ENCODE data around the gene SELENOM.
"Not testable (repeated sequence)": the region's sequence is repeated elsewhere in the genome, so short reads cannot be mapped to it uniquely, and the experiment has no call there.

Gene SELENOM

DNA sequence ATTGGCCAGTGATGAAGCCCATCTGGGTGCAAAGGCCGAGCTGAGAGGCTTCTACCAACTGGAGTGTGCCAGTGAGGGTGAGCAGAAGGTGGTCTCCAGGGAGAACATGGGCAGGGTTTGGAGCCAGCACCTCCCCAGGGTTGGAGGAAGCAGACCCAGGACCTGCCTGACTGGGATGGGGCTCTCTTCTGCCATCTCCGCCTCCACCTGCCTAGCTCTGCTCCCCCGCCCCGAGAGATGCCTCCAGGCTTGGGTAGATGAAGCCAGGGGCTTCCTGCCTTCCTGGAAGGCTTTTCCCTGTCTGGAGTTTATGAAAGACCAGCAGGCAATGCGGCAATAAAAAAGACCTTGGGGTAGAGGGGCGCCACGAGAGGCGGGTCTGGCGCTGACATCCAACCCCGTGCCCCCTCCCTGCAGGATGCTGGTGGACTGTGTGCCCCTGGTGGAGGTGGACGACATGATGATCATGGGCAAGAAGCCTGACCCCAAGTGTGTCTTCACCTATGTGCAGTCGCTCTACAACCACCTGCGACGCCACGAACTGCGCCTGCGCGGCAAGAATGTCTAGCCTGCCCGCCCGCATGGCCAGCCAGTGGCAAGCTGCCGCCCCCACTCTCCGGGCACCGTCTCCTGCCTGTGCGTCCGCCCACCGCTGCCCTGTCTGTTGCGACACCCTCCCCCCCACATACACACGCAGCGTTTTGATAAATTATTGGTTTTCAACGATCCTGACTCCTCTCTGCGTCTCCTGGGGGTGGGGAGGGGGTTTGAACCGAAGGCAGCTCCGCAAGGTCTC, 3.3 kb downstream of the SELENOM start:
- no peak for DNase-seq

DNA sequence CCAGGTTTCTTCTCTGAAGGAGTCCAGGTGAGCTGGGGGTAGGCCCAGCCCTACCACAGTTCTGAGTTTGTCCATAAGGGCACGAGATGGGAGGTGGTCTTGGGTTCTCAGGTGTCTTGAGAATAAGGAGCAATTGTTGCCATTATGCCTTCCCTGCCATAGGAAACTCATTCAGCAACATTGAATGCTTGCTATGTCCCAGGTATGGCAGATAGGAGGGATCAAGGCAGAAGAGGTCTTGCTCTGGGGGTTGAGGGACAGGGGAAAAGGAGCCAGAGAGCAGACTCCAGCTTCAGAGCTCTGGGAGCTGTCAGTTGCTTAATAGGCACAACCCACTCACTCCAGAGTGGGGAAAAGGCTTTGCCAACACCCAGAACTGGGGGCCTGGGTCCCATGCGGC, 4.3 kb downstream of the SELENOM start:
- DNase-seq, result no peak

DNA sequence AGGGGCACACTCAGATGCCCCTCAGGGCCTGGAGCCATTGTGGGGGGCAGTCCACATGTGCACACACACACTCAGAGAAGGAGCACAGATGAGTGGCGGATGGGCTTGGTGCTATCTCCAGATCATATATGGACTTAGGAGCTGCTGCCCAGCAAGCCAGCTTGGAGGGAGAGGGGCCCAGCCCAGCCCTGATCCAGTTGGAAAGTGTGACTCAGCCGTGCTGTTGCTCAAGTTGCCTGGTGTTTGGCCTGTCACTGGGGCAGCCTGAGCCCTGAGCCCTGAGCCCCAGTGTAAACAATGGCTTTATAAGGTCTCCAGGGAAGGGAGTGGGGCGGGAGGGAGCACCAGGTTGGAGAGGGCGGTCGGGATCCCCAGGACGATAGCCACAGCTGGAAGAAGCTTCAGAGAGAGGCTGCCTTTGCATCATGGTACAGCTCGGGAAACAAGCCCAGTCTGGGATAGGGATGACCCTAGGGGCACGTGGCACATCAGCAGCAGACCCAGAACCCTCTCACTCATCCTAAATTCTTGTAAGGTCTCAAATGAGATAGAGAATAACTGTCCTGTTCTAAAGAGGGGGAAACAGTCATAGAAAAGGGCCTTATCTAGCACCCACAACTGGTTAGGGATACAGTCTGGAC, 4.8 kb downstream of the SELENOM start:
- DNase-seq, result no peak

DNA sequence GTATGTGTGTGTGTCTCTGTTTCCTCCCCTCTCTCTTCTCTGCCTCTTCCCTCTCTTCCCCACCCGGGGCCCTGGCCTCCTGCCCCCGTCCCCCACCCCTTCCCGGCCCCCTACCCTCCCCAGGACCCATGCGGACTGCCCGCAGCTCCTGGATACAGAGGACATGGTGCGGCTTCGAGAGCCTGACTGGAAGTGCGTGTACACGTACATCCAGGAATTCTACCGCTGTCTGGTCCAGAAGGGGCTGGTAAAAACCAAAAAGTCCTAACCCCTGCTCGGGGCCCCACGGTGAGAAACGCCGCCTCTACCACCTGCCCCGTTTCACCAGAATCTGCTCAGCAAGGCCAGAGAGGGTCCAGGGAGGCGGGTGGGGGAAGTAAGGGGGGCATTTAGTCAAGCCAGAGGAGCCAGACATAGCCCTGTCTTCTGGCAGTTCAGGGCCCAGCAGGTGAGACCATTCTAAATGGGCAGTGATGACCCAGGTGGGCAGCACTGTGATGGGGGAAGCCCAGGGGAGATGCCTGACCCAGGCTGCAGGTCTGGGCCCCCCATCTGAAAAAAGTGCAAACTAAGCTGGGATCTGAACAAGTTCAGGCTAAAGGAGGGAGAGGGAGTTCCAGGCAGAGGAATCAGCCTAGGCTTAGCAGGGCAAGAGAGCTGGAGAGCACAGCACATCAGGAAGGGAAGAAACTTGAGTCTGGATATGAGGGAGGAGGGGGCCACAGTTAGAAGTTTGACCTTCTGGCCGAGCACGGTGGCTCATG, 6.4 kb downstream of the SELENOM start:
- DNase-seq, result no peak

DNA sequence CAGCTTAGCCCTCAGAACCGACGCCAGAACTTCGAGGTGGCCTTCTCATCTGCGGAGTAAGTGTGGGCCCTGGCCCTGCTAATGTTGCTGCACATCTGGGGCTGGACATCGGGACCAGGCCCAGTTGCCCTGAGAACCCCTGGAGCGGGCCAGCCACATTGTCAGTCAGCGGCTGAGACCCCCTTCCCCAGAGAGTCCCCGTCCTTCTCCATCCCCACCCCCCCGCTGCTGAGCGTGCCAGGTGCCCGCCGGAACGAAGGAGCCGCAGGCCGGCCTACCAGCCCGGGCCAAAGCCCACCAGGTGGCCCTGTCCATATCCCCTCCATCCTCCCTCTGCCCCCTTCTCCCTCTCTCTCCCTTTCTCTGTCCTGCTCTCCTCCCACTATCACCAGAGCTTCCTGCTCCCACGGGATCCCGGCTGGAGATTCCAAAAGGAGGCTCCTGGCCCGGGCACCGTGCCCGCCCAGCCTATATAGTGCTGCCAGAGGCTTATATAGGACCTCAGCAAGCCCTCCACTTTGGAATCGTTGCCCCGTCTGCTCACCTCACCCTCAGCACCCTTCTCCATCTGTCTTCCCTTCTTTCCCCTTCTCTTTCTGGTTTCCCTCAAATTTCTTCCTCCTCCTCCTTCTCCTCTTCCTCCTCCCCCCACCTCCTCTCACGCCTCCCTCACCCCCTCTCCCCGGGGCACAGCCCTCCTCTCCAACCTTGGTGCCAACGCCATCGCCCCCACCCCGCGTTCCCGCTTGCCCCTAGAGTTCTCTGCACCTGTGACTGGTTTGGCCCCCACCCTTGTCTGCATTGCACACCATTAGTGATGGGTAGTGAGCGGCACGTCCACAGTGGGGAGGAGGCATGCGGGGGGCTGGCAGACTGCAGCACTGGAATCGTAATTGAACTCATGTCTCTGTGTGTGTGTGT, 7.3 kb downstream of the SELENOM start:
- DNase-seq, result no peak

DNA sequence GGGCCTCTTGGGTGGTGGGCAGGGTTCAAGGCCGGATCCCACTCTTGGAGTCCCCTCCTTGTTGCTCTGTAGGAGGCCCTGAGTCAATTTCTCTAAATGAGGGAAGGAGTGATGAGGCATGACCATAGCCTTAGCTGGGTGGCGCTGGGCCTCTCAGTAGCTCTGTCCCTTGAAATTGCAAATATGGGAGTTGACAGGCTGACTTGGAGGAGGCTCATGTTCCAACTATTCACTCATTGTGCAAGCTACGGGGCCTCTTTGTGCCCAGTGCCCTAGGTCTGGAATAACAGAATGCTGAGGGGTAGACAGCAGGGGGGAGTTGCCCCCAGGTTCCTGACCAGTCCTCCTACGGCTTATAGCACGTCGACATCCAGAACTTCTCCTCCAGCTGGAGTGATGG, 8.0 kb downstream of the SELENOM start:
- no peak for DNase-seq

DNA sequence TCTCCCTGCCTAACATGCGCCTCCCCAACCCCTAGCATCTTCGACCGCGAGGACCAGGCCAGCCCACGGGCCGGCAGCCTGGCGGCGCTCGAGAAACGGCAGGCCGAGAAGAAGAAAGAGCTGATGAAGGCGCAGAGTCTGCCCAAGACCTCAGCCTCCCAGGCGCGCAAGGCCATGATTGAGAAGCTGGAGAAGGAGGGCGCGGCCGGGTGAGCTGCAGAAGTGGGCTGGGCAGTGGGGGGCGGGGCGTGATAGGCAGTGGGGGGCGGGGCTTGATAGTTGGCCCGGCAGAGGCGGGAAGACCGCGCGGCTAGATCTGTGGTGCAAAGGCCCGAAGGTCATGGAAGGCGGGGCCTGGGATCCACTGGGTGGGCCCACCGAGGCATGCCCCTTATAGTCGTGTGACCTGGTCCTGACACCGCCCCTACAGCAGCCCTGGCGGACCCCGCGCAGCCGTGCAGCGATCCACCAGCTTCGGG, 8.7 kb downstream of the SELENOM start:
- DNase-seq, result no peak

DNA sequence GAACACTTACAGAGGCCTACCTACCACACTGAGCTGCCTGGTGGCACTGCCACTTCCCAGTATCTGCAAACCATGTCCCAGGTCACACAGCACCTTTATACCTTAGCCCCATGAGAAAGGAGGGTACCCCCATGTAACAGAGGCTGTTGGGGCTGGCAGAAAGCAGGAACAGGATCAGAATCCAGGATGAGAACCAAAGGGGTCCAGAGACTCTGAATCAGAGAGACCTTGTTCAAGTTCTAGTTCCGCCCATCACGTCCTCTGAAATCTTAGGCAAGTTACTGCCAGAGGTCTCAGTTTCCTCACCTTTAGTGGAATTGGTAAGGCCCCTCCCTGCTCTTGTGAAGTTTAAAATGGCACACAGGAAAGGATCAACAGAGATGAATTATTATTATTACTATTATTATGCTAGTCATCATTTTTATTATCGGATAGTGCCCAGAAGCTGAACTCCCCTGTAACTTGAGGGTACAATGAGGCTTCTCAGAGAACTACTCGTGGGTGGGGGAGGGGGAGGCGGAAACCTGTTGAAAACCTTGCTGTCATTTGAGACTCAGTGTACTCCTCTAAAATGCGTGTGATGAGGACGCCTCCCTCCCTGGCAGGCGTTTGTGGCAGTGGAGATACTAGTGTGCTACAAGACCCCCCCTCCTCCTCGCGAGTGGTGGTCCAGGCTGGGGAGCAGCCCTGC, 9.3 kb downstream of the SELENOM start:
- no peak for DNase-seq

DNA sequence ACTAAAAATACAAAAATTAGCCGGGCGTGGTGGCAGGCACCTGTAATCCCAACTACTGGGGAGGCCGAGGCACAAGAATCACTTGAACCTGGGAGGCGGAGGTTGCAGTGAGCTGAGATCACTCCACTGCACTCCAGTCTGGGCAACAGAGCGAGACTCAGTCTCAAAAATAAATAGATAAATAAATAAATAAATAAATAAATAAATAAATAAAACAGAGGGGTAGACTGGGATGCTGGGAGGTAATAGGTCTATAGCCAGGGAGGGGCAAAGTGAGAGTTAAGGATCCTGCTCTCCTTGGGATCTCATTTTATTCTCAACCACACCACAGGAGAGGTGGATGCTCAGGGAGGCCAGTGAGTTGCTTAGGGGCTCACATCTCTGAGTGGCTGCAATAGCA, 9.8 kb downstream of the SELENOM start:
- not testable (repeated sequence) for DNase-seq

DNA sequence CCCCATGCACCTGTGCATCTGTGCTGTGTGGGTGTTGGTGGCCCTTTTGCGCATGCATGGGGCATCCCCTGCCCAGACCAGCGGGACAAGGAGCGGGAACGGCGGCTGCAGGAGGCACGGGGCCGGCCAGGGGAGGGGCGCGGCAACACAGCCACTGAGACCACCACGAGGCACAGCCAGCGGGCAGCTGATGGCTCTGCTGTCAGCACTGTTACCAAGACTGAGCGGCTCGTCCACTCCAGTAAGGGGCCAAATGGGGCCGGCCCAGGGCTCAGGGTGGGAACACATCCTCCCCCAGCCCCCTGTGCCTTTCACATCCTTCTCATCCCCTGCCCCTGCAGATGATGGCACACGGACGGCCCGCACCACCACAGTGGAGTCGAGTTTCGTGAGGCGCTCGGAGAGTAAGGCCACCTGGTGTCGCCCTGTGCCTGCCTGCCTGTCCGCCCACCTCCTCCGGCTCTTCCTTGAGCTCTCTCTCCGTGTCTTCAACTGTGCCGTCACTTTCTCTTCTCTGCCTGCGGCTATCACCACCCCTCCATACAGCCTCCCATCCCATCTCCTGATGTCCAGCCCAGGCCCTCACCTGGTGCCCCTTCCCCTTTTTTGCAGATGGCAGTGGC, 10.6 kb downstream of the SELENOM start:
- no peak for DNase-seq

DNA sequence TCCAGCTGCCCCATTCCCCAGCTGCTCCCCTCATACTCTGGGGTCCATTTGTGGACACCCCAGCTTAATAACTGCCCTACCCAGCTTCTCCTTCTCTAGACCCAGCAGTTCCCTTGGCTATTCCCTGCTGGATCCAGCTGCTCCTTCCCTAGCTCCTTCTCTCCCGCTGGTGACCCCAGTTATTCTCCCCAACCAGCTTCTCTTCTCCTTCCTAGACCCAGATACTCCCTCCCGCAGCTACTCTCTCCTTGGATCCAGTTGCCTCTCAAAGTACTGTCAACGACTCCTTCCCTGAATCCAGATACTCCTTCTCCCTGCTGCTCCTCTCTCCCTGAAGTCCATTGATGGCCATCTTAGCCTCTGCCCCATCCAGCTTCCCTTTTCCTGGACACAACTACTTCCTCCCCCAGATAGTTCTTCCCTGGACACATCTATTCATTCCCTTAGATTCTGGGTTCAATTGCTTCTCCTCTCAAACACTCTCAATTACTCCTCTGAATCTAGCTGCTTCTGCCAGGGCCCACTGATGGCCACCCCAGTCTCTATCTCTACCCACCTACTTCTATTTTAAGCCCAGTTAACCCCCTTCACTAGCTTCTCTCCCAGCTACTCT, 11.6 kb downstream of the SELENOM start:
- DNase-seq, result no peak

DNA sequence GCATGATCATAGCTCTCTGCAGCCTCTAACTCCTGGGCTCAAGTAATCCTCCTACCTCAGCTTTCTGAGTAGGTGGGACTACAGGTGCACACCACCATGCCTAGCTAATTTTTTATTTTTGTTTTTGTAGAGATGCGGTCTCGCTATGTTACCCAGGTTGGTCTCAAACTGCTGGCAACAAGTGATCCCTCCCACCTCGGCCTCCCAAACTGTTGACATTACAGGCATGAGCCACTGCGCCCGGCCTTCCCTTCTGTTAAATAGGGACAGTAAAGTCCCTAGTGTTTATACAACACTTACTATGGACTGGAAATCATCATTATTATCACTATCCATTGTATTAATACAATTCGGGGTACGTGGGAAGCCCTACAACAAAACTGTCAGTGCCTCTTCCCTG, 12.6 kb downstream of the SELENOM start:
- no peak for DNase-seq

DNA sequence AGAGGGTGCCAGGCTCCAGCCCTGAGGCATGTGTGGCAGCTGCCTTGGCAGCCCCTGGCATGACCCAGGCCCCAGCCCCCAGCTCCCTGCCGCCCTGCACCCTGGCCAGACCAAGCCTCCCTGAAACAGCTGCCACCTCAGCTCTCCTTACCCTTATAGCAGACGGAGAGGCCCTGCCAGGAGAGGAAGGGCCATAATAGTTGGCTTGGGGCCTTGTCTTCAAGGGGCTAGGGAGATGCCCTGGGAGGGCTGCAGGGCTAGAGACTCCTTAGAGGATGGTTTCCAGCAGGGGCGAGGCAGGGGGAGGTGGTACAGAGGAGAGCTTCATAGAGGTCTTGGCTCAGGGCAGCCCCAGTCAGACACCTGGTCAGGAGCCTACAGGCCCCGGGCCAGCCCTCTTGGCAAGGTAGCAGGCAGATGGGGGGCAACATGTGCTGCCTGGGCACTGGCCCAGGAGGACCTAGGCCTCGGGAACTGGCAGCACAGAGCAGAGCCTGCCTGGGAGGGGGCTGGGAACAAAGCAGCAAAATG, 13.3 kb downstream of the SELENOM start:
- no peak for DNase-seq

DNA sequence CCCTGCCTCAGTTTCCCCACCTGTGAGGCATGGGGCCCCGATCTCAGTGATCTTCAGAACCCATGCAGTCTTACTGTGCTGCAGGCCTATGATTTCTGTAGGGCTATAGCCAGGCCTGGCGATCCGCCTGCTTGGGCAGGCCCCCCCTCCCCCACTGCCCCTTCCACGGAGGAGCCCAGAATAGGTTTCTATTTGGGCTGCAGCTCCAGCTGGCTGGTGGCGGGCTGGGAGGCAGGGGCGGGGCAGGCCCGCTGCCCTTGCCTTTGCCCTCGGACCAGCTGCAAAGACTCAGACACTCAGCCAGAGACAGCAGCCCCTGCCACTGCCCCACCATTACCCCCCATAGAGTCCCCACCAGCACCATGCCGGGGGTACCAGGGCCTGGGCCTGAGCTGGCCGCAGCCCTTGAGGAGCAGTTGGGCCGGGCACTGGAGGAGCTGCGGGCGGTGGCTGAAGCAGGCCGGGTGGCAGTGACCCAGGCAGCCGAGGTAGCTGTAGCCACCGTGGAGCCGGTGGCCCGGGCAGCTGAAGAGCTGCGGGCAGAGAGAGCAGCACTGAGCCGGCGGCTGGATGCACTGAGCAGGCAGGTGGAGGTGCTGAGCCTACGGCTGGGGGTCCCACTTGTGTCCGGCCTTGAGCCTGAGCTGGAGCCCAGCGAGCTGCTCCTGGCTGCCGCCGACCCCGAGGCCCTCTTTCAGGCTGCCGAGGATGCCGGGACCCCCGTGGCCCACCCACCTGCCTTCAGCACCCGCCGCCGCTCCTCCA, 14.1 kb downstream of the SELENOM start:
- DNase-seq, result no peak

DNA sequence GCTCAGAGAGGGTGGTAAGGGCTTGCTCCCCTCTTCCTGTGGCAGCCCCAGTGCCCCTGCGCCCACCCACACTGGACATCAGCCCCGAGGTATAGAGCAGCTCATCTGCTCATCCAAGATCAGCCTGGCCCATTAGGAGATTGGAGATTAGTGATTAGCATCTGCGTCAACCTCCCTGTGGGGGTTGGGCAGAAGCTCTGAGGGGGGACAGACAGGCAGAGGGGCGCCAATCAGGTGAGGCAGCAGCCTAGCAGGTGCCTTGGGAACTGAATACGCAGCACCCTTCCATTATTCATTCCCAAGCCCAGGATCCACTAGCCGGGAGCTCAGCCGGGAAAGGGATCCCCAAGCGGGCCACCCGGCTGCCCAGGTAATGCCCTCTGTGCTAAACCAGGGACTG, 15.2 kb downstream of the SELENOM start:
- DNase-seq, result no peak

DNA sequence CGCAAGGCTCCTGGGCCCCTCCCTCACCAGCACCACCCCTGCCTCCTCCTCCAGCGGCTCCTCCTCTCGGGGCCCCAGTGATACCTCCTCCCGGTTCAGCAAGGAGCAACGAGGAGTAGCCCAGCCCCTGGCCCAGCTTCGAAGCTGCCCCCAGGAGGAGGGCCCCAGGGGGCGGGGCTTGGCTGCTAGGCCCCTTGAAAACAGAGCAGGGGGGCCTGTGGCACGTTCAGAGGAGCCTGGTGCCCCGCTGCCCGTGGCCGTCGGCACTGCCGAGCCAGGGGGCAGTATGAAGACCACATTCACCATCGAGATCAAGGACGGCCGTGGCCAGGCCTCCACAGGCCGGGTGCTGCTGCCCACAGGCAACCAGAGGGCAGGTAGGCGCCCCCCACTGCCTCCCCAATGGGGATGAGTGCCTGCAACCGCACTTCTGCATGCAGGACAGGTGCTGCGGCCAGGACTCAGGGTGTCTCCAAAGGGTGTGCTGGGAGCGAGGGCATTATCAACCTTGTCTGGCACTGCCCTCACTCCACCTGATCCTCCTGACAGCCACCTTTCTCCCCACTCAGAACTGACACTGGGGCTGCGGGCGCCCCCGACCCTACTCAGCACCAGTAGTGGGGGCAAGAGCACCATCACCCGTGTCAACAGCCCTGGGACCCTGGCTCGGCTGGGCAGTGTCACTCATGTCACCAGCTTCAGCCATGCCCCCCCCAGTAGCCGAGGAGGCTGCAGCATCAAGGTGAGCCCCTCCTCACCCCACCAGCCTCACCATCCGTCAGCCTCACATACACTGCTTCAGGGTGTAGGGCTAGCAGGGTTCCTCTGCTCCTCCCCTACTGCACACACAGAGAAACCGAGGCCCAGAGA, 16.0 kb downstream of the SELENOM start:
- no peak for DNase-seq

DNA sequence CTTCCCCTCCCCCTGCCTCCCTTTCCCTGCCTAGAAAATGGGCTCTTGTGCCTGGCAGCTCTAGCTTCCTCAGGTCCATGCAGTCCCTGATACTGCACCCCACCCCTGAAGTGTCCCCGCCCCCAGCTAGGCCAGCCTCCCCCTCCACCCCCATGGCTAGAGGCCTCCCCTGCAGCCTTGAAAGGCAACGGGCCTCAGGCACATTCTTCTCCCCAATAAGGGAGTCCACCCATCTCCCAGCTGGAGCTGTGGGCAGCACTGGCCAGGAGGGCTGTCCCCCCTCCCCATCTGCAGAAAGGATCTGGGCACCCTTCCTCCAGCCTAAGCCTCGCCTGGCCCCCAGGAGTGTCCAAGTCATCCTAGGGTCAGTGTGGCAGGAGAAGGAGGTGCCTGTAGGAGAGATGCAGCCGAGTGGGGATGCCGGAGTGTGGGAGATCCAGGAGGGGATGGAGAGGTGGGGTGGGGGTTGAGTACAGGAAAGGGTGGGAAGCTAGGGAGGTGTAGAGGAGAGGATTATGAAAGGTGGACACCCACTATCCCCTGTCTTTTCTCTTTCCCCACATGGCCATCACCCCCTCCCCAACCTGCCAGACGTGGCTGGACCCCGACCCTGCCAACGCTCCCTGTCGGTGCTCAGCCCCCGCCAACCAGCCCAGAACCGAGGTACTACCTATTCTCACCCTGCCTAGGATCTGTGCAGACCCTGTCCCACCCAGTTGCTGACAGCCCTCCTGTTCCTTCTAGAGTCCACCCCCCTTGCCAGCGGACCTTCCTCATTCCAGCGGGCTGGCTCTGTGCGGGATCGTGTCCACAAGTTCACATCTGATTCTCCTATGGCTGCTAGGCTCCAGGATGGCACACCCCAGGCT, 16.9 kb downstream of the SELENOM start:
- DNase-seq, result no peak
